NCI-H2227 (cell line): ENCODE measurements around the gene VCL.
"Not testable (repeated sequence)": the region's sequence is repeated elsewhere in the genome, so short reads cannot be mapped to it uniquely, and the experiment has no call there.

ENCODE experiments used
- DNase-seq: peaks from one replicate; lab custom pipeline; 2025; ENCODE audit not compliant: unreplicated experiment; lab: John Stamatoyannopoulos, UW

Gene VCL

DNA sequence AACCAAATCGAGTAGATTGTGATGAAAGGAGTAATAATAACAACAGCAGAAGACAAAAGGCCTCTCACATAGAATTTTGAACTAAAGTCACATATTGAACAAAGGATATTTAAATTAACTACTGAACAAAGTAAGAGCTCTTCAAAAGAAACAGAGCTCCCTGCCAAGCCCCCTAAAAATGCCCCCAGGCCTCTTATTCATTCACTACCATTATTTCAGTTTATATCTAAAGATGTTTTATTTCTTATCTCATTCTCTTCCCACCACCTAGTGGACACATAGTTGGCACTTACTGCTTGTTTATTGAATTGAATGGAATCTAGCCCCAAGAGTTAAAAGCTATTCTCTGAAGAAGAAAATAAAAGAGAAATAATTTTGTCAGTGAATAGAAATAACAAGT is 37.4 kb downstream of the VCL start:
- DNase-seq = no peak

- no peak for DNase-seq
Observed at GRCh38 chr10:74036474-74036873, 38.6 kb downstream of the VCL start.

GRCh38 chr10:74039561-74040145 is 41.7 kb downstream of the VCL start:
- DNase-seq = no peak

GRCh38 chr10:74040200-74041126 is 42.5 kb downstream of the VCL start:
- no peak for DNase-seq

- no peak for DNase-seq
Observed at GRCh38 chr10:74044419-74044818, 46.5 kb downstream of the VCL start.

GRCh38 chr10:74047304-74047703 is 49.4 kb downstream of the VCL start:
- DNase-seq = no peak

DNA sequence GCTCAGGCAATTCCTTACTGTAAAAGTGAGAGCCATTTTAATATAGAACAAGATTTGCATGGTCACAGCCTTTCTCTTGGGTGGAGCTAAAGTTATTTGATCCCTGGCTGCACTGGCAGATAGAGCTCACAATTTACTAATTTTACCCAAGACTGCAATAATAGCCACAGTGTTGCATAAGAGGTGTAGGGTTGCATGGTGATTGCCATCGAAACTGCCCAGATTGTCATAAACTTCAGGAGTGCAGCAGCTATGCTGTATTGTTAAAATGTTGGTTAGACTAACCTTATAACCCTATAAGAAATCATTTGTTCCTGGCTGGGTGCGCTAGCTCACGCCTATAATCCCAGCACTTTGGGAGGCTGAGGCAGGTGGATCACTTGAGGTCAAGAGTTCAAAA is 50.0 kb downstream of the VCL start:
- no peak for DNase-seq

DNA sequence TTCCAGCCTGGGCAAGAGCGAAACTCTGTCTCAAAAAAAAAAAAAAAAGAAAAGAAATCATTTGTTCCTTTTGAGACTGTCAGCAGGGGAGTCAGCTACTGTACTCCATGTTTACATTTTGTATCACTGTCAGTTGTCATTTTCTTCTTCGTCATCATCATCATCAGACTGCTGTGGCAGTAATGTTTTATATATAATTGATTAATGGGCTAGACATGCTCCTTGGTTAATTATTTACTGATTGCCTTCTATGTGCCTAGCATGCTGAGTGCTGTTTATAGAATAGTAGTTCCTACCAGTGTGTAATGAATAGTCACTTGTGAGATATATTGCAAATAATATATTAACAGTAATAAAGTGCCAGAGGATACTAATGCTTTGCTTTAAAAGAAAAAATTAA is 50.5 kb downstream of the VCL start:
- no peak for DNase-seq

DNA sequence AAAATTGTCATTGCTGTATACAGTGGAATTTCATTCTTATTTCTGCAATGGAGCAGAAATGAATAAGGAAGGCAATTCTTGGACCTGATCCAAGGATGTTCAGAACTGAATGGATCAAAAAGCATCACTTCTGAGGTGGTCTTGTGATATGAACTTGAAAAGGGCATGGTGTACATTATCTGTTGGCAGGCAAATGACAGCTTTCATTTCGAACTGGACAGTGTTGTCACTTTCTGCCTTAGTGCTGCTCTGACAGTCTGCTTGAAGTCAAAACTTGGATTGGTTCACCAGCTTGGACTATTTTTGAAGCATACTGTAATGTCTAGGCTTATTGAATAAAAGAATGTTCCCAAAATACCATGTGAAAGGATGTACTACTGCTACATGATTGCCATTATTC is 52.0 kb downstream of the VCL start:
- no peak for DNase-seq

DNA sequence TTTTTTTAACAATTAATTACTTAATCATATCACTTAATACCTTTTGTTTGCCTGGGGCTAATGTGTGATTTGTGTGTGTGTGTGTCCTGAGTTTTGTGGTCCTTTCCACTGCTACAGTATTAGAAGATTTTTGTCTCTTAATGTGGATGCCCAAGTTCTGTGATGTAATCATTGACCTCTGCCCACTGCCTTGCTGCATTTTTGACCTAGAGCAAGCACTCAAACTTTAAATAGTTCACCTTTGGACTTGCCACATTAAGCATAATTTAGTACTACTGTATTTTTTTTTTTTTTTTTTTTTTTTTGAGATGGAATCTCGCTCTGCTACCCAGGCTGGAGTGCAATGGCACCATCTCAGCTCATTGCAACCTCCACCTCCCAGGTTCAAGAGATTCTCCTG is 52.7 kb downstream of the VCL start:
- no peak for DNase-seq

DNA sequence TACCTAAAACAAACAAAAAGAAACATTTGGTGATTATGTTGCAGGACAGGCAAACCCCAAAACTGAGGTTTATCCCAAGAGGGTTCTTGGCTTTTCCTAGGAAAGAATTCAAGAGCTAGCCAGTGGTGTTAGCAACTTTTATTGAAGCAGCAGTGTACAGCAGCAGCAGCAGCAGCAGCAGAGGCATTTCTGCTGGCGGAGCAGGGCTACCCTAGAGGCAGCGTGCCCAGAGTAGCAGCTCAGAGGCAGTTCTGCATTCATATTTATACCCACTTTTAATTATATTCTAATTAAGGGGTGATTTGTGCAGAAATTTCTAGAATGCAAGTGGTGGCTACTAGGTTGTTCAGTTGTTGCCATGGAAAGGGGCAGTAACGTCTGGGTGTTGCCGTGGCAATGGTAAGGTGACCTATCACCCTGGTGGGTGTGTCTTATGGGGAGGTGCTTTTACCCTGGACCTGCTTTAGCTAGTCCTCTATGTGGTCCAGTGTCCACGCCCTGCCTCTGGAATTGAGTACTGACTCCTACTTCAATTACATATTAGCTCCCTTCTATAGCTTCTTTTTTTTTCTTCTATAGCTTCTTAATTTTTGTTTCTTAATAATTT is 53.9 kb downstream of the VCL start:
- DNase-seq = no peak

GRCh38 chr10:74052994-74053393 is 55.1 kb downstream of the VCL start:
- no peak for DNase-seq

DNA sequence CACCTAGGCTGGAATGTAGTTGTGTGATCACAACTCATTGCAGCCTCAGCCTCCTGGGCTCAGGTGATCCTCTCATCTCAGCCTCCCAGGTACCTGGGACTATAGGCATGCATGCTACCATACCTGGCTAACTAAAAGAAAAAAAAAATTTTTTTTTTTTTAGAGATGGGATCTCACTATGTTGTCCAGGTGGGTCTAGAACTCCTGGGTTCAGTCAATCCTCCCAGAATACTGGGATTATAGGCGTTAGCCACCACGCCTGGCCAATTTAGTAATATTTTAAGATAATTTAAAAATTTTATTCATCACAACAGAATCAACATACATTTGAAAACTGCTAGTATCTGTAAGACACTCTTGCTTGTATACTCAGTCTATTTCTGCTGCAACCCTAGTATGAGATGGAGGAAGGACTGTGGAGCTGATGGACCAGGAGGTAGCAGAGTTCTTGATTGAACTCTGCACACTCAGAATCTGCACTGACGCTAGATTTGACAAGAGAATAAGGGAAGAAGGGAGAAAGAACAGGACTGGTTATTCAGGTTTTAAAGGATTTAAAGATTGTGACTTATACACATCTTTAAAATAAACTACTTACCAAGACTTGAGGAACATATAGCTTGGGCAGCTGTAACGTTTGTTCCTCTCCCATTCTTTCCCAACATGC is 57.6 kb downstream of the VCL start:
- DNase-seq = no peak

- DNase-seq = no peak
Observed at GRCh38 chr10:74056050-74056818, 58.3 kb downstream of the VCL start.

DNA sequence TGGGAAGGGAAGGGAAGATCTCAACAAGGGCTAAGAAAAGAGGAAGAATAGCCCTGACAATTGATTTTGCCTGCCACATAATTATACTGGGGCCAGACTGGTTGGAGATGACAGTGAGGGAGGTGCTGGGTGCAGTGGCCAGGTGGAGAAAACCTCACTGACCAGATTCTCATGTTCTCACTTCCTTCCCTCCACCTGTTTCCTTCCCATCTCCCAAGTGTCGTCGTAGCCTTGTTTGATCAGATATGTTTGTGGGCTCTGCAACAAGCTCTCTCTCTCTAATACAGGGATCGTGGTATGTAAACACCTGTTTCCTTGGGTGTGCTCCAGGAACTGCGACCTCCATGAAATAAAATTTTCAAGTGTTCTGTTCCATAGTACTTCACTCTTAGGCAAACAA is 60.2 kb downstream of the VCL start:
- DNase-seq = no peak

DNA sequence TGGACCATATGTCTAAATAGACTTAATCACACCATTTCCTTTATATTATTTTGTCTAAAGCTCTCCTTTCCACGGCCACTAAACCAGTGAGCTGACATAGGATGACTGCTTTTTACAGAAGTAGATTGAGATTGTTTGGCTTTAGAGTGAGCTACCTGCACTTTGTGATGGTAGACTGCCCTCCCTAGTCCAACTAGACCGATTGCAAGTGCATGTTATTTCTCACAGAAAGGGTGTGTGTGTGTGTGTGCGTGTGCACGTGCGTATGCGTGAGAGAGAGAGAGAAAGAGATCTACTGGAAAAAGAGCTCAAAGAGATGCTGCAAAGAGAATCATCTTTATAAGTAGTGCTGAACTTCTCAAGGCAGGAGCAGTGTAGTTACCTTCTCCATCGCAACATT is 60.7 kb downstream of the VCL start:
- DNase-seq = peak; percentile 40

DNA sequence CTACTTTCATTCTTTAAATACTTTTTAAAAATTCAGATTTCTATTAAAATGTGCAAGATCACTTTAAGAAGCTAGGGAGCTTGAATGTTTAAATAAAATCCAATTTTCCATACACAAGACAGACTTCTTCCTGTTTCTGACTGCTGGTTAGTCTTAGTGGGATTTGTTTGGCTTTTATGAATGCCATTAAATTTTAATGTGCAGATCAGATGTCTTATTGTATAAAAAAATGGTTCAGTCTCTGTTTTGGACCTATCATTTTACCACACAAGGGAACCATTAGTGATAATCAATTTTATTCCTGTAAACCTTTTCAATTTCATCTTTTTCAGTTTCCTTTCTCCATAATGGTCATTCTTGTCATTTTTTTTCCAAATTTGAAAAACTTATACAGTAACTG is 63.2 kb downstream of the VCL start:
- no peak for DNase-seq

- DNase-seq = not testable (repeated sequence)
Observed at GRCh38 chr10:74061978-74062377, 64.1 kb downstream of the VCL start.

- DNase-seq = no peak
Observed at GRCh38 chr10:74063256-74063655, 65.3 kb downstream of the VCL start.

GRCh38 chr10:74067373-74068352 is 69.7 kb downstream of the VCL start:
- DNase-seq = no peak
